MM.1S (cell line): ENCODE measurements around the gene RREB1.

ENCODE experiments used
- CTCF ChIP-seq: fragments of 300-600 bp; sonication (generic); IDR thresholded peaks from 2 replicates; pipeline ENCODE4 v1.5.1; 2016; ENCODE audit warnings: antibody characterized with exemption, low read length, mixed read lengths
- EZH2 ChIP-seq: fragments of 300-600 bp; sonication (generic); optimal IDR thresholded peaks from 2 replicates; pipeline ENCODE3; 2017; ENCODE audit warnings: low read depth, mild to moderate bottlenecking, antibody characterized with exemption, low read length, mixed read lengths

GRCh38 chr6:7151381-7151780 is 43.6 kb downstream of the RREB1 start:
- TF ChIP-seq CTCF (no peak), EZH2 (no peak)
